ENCODE data around the gene SEL1L3.

- TF ChIP-seq EZH2 (IDR thresholded peaks at IDR 0.05; ENCODE audit: borderline replicate concordance, low read depth, low read length, severe bottlenecking) = no peak
- no peak for TF ChIP-seq CTCF (IDR thresholded peaks at IDR 0.05; ENCODE audit: borderline replicate concordance, extremely low read depth, low read length, poor library complexity, severe bottlenecking)
Measured at GRCh38 chr4:25837107-25837506, 25.7 kb downstream of the SEL1L3 start.
